GM21515 (cell line): Measurements from ENCODE around the gene PILRA.
"Not testable (repeated sequence)": the region's sequence is repeated elsewhere in the genome, so short reads cannot be mapped to it uniquely, and the experiment has no call there.

Source experiments
- ATAC-seq: cut with Tn5 transposase; IDR thresholded peaks from one replicate; pipeline ENCODE4 v1.9.1; 2021; ENCODE audit not compliant: unreplicated experiment

Gene PILRA

GRCh38 chr7:100357131-100357561 is 16.1 kb upstream of the PILRA start:
- no peak for ATAC-seq

DNA sequence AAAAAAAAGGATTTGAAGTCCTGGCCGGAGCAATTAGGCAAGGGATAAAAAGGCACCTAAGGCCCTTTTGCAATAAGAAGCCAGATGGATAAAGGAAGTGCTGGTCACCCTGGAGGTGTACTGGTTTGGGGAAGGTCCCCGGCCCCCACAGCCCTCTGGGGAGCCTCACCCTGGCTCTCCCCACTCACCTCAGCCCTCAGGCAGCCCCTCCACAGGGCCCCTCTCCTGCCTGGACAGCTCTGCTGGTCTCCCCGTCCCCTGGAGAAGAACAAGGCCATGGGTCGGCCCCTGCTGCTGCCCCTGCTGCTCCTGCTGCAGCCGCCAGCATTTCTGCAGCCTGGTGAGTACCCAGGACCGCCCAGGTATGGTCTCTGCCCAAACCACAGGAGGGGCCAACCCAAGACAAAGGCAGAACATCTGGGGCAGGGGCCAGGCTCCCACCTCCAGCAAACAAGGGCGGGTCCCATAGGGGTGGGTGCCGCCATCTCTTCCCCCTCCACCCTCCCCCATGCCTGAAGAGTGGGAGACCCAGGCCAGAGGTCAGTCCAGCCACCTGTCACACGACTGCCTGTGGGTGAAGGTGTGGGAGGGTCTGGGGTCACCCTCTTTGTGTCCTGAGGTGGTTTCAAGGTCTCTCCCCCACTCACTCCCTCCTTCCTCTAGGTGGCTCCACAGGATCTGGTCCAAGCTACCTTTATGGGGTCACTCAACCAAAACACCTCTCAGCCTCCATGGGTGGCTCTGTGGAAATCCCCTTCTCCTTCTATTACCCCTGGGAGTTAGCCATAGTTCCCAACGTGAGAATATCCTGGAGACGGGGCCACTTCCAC is 15.0 kb upstream of the PILRA start, which contains the start of gene PILRB:
Gene PILRB (plus strand): TSS at position 91 of the 830 bp plus-strand sequence. CDS start 186 bp downstream, at position 277.
- no peak for ATAC-seq

DNA sequence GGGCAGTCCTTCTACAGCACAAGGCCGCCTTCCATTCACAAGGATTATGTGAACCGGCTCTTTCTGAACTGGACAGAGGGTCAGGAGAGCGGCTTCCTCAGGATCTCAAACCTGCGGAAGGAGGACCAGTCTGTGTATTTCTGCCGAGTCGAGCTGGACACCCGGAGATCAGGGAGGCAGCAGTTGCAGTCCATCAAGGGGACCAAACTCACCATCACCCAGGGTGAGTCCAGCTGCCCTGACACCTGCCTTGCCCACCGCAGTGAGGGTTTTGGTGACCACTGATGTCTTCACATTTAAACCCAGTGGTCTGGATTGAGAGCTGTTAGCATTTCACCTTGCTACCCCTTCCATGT is 14.5 kb upstream of the PILRA start:
- no peak for ATAC-seq

DNA sequence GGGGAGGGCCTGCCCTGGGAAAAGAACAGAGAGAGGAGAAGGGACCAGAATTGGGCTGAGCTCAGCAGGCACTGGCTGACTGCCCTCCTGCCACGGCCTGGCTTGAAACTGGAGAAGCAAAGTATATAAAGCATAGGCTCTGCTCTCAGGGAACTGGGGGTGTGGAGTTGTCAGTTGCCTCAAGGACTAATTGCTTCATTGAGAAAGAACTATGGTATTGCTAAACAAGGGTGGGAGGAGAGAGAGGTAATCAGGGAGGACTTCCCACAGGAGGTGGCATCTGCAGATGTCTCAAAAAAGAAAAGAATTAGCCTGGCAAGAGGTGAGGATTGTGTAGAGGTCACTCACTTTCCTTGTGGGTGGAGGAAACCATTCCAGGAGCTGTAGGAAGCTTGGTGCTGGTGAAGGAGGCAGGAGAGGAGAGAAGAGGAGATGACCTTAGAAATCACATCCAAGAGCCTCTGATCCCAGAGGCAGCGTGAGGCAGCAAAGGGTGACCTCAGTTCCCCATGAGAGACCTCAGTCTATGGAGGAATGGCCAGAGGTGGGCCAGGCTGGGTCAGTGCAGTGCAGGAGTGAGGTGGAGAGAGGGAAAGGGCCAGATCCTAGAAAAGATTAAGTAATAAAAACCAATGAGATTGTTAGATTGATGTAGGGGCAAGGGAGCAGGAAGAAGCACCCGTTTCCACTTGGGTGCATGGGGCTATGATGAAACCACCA is 13.0 kb upstream of the PILRA start:
- ATAC-seq: no peak

DNA sequence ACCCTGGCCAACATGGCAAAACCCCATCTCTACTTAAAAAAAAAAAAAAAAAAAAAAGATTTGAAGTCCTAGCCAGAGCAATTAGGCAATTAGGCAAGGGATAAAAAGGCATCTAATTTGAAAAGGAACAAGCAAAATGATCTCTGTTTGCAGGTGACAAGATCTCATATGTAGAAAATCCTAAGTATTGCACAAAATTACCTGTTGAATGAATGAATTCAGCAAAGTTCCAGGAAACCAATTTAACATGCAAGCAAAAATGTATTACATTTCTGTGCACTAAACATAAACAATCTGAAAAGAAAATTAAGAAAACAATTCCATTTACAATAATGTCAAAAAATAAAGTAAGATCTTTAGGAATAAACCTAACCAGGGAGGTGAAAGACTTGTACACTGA is 10.2 kb upstream of the PILRA start:
- ATAC-seq: no peak

GRCh38 chr7:100363797-100364196 is 9.5 kb upstream of the PILRA start:
- ATAC-seq: not testable (repeated sequence)

- ATAC-seq: no peak
Measured at GRCh38 chr7:100364480-100364879, 8.8 kb upstream of the PILRA start.

DNA sequence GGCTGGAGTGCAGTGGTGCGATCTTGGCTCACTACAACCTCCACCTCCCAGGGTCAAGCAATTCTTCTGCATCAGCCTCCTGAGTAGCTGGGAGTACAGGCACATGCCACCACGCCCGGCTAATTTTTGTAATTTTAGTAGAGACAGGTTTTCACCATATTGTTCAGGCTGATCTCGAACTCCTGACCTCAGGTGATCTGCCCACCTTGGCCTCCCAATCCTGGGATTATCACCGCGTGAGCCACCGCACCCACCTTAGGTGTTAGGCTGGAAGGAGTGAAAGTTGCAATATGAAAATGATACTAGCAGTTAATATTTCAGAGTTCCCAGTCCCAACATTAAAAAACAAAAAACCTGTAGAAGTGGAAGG is 7.3 kb upstream of the PILRA start:
- ATAC-seq: not testable (repeated sequence)

GRCh38 chr7:100366411-100367250 is 6.7 kb upstream of the PILRA start:
- ATAC-seq: no peak

GRCh38 chr7:100367251-100367620 is 6.1 kb upstream of the PILRA start:
- ATAC-seq: no peak

DNA sequence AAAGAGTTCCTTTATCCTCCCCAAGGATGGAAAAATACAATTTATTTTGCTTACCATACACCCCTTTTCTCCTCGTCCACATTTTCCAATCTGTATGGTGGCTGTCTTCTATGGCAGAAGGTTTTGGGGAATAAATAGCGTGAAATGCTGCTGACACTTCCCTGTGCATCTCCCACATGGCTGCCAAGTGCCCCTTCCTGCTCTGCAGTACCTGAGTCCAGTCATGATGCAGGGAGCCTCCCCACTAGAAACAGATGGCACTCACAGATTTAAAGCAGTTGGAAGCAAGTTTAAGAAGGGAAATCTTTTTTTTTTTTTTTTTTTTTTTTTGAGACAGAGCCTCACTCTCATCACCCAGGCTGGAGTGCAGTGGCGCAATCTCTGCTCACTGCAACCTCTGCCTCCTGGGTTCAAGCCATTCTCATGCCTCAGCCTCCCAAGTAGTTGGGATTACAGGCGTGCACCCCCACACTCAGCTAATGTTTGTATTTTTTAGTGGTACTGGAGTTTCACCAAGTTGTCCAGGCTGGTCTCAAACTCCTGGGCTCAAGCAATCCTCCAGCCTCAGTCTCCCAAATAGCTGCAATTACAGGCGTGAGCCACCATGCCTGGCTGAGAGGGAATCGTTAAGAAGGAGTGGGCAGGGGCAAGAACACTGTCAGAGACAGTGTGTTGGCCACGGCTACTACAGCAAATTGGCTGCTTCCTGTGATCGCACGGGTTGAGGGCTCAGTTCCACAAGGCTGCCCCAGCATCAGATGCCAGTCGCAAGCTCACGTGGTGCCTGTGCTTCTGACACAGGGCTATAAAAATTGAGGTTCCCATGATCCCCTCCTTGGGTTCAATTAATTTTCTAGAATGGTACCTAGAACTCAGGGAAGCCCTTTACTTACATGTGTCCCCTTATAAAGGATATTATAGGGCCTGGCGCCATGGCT is 5.3 kb upstream of the PILRA start:
- ATAC-seq: no peak

DNA sequence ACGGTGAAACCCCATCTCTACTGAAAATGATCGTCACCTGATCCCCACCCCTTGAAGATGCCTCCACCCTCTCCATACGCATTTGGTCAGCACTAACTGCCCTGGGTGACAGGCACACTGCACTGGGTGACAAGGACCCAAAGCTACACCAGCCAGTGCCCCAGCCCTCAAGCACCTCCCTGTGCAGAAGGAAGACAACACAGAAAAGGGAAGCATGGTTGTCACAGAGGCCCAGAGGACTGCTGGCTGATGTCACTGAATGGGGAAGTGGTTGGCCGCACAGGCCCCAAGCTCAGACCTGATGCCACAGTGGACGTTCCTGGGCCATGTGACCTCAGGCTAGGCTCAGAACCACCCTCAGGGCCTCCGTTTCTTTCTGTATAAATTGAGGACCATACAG is 4.2 kb upstream of the PILRA start:
- ATAC-seq: peak; percentile 59

GRCh38 chr7:100370303-100370702 is 3.0 kb upstream of the PILRA start:
- no peak for ATAC-seq

DNA sequence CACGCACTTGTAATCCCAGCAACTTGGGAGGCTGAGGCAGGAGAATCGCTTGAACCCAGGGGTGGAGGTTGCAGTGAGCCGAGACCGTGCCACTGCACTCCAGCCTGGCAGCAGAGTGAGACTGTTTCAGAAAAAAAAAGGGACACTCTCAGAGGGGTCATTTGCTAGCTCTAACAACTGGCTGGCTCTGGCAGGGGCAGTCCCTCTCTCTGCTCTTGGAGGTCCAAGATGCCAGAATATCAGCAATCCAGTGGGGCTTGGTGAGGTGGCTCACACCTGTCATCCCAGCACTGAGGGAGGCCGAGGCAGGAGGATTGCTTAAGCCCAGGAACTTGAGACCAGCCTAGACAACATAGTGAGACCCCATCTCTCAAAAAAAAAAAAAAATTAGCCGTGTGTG is 2.5 kb upstream of the PILRA start:
- no peak for ATAC-seq

DNA sequence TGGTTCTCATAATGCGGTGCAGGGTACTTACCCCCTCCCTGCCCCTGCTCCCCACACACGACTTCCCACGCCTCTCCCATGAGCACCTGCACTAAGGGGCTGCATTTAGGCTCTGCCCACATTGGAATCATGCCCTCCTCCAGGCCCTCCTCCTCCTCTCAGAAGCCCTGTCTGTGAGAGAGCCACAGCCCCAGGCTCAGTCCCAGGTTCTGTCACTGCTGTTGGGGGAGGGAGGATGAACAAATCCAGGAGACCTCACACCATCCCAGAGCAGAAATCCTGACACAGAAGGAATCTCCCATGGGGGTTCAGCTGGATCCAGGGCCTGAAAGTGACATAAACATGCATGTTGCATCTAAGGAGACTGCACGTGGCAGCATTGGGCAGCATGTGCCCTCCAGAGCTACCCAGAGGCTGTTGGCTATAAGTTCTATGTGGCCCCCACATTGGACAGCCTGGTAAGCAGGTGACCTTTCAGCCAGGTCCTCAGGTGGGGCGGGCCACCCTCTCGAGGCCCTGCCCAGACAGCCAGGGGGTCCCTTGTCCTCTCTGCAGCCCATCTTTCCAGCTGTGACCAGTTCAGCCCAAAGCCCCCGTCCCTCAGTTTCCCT is 1.6 kb upstream of the PILRA start:
- ATAC-seq: no peak

DNA sequence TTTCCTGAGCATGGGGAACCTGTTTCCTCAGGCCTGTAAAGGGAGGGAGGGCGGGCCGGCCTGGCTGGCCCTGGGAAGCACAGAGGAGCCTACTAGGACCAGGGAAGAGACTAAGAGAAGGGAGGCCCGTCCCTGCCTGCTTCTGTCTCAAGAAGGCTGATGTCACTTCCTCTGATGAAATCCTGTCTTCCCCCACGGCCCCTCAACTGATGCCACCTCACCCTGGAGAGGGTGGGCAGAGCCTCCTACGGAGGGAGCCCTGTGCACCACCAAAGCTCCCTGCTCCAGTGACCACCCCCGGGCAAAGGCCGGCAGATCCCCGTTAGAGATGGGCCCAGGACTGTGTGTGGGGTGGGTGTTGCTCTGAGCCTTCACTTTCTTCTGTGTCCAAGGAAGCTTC is 1.0 kb upstream of the PILRA start:
- ATAC-seq: no peak

DNA sequence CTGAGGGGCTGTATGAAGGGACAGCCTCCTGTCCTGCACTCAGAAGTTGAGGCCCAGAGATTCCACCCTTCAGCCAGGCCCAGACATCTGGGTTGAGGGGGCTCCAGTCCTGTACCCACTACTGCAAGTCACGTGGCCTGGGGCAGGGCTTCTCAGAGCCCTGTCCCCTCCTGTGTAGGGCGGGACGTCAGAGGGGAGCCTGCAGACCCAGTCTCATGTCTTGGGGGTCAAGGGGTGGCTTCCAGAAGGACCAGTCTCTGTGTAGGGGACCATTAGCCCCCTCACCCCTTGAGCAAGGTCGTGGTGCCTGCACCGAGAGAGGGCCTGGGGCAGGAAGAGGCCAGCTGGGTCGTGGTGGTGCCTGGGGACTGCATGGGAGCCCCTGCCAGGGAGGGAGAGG is 593 bp upstream of the PILRA start:
- ATAC-seq: no peak

- peak; percentile 40 for ATAC-seq
Measured at GRCh38 chr7:100373870-100374598, 747 bp downstream of the PILRA start.

GRCh38 chr7:100374601-100375000 is 1.3 kb downstream of the PILRA start:
- ATAC-seq: no peak
